Measurements from ENCODE around the gene OPCML. TPM values are rescaled to one million over a fixed set of nuclear protein-coding genes. Genes with fewer than 3 reads are reported as not detected.

The OPCML gene
- total and polyA plus RNA-seq, 2 experiments from 2014 or later: 1.2 to 4.4 TPM

DNA sequence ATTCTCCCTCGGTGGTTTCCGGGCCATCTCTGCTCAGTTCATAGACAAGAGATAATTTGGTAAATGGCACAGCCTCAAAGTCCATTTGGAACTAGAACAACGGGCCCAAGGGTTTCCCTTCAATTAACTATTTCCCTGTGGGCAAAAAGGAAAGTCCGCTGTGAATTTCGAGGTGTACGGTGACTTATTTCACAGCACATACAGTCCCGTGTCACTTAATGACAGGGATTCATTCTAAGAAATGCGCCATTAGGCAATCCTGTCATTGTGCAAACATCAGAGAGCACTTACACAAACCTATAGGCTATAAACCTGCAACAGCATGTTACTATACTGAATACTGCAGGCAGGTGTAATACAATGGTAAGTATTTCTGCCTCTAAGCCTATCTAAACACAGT lies 551.6 kb downstream of the OPCML start (continued):
- TF ChIP-seq, protein P1, sequence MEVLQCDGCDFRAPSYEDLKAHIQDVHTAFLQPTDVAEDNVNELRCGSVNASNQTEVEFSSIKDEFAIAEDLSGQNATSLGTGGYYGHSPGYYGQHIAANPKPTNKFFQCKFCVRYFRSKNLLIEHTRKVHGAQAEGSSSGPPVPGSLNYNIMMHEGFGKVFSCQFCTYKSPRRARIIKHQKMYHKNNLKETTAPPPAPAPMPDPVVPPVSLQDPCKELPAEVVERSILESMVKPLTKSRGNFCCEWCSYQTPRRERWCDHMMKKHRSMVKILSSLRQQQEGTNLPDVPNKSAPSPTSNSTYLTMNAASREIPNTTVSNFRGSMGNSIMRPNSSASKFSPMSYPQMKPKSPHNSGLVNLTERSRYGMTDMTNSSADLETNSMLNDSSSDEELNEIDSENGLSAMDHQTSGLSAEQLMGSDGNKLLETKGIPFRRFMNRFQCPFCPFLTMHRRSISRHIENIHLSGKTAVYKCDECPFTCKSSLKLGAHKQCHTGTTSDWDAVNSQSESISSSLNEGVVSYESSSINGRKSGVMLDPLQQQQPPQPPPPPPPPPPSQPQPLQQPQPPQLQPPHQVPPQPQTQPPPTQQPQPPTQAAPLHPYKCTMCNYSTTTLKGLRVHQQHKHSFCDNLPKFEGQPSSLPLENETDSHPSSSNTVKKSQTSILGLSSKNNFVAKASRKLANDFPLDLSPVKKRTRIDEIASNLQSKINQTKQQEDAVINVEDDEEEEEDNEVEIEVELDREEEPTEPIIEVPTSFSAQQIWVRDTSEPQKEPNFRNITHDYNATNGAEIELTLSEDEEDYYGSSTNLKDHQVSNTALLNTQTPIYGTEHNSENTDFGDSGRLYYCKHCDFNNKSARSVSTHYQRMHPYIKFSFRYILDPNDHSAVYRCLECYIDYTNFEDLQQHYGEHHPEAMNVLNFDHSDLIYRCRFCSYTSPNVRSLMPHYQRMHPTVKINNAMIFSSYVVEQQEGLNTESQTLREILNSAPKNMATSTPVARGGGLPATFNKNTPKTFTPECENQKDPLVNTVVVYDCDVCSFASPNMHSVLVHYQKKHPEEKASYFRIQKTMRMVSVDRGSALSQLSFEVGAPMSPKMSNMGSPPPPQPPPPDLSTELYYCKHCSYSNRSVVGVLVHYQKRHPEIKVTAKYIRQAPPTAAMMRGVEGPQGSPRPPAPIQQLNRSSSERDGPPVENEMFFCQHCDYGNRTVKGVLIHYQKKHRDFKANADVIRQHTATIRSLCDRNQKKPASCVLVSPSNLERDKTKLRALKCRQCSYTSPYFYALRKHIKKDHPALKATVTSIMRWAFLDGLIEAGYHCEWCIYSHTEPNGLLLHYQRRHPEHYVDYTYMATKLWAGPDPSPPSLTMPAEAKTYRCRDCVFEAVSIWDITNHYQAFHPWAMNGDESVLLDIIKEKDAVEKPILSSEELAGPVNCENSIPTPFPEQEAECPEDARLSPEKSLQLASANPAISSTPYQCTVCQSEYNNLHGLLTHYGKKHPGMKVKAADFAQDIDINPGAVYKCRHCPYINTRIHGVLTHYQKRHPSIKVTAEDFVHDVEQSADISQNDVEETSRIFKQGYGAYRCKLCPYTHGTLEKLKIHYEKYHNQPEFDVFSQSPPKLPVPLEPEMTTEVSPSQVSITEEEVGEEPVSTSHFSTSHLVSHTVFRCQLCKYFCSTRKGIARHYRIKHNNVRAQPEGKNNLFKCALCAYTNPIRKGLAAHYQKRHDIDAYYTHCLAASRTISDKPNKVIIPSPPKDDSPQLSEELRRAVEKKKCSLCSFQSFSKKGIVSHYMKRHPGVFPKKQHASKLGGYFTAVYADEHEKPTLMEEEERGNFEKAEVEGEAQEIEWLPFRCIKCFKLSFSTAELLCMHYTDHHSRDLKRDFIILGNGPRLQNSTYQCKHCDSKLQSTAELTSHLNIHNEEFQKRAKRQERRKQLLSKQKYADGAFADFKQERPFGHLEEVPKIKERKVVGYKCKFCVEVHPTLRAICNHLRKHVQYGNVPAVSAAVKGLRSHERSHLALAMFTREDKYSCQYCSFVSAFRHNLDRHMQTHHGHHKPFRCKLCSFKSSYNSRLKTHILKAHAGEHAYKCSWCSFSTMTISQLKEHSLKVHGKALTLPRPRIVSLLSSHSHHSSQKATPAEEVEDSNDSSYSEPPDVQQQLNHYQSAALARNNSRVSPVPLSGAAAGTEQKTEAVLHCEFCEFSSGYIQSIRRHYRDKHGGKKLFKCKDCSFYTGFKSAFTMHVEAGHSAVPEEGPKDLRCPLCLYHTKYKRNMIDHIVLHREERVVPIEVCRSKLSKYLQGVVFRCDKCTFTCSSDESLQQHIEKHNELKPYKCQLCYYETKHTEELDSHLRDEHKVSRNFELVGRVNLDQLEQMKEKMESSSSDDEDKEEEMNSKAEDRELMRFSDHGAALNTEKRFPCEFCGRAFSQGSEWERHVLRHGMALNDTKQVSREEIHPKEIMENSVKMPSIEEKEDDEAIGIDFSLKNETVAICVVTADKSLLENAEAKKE (CRISPR knock-in tag; IDR thresholded peaks at IDR 0.05): no peak
- TF ChIP-seq POLR2AphosphoS5 (IDR thresholded peaks at IDR 0.05; ENCODE audit: low read depth) (no peak), CREB1 (CRISPR knock-in tag; IDR thresholded peaks at IDR 0.05; ENCODE audit: low read depth) (no peak), NANOG (IDR thresholded peaks at IDR 0.05; ENCODE audit: borderline replicate concordance) (no peak), EZH2phosphoT487 (IDR thresholded peaks at IDR 0.05; ENCODE audit: unreplicated experiment) (no peak), ZNF114 (CRISPR knock-in tag; IDR thresholded peaks at IDR 0.05) (no peak), ZNF331 (CRISPR knock-in tag; IDR thresholded peaks at IDR 0.05; ENCODE audit: low read depth) (no peak)
- TF ChIP-seq, protein P2, sequence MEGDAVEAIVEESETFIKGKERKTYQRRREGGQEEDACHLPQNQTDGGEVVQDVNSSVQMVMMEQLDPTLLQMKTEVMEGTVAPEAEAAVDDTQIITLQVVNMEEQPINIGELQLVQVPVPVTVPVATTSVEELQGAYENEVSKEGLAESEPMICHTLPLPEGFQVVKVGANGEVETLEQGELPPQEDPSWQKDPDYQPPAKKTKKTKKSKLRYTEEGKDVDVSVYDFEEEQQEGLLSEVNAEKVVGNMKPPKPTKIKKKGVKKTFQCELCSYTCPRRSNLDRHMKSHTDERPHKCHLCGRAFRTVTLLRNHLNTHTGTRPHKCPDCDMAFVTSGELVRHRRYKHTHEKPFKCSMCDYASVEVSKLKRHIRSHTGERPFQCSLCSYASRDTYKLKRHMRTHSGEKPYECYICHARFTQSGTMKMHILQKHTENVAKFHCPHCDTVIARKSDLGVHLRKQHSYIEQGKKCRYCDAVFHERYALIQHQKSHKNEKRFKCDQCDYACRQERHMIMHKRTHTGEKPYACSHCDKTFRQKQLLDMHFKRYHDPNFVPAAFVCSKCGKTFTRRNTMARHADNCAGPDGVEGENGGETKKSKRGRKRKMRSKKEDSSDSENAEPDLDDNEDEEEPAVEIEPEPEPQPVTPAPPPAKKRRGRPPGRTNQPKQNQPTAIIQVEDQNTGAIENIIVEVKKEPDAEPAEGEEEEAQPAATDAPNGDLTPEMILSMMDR (conservative IDR thresholded peaks at IDR 0.05; ENCODE audit: low read depth in 2 of 2): no peak
- TF ChIP-seq, protein P3, sequence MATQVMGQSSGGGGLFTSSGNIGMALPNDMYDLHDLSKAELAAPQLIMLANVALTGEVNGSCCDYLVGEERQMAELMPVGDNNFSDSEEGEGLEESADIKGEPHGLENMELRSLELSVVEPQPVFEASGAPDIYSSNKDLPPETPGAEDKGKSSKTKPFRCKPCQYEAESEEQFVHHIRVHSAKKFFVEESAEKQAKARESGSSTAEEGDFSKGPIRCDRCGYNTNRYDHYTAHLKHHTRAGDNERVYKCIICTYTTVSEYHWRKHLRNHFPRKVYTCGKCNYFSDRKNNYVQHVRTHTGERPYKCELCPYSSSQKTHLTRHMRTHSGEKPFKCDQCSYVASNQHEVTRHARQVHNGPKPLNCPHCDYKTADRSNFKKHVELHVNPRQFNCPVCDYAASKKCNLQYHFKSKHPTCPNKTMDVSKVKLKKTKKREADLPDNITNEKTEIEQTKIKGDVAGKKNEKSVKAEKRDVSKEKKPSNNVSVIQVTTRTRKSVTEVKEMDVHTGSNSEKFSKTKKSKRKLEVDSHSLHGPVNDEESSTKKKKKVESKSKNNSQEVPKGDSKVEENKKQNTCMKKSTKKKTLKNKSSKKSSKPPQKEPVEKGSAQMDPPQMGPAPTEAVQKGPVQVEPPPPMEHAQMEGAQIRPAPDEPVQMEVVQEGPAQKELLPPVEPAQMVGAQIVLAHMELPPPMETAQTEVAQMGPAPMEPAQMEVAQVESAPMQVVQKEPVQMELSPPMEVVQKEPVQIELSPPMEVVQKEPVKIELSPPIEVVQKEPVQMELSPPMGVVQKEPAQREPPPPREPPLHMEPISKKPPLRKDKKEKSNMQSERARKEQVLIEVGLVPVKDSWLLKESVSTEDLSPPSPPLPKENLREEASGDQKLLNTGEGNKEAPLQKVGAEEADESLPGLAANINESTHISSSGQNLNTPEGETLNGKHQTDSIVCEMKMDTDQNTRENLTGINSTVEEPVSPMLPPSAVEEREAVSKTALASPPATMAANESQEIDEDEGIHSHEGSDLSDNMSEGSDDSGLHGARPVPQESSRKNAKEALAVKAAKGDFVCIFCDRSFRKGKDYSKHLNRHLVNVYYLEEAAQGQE (IDR thresholded peaks at IDR 0.05; ENCODE audit: unreplicated experiment): no peak

Data from GM23338 (cell line).